HG03139 (cell line): Measurements from ENCODE around the gene GPR180.
A peak's percentile ranks its signal among the peaks of the same experiment; 100 is the strongest.

Source experiments
- ATAC-seq: cut with Tn5 transposase; IDR thresholded peaks from one replicate; pipeline ENCODE4 v1.9.1; 2021; ENCODE audit not compliant: unreplicated experiment

GPR180 gene

DNA sequence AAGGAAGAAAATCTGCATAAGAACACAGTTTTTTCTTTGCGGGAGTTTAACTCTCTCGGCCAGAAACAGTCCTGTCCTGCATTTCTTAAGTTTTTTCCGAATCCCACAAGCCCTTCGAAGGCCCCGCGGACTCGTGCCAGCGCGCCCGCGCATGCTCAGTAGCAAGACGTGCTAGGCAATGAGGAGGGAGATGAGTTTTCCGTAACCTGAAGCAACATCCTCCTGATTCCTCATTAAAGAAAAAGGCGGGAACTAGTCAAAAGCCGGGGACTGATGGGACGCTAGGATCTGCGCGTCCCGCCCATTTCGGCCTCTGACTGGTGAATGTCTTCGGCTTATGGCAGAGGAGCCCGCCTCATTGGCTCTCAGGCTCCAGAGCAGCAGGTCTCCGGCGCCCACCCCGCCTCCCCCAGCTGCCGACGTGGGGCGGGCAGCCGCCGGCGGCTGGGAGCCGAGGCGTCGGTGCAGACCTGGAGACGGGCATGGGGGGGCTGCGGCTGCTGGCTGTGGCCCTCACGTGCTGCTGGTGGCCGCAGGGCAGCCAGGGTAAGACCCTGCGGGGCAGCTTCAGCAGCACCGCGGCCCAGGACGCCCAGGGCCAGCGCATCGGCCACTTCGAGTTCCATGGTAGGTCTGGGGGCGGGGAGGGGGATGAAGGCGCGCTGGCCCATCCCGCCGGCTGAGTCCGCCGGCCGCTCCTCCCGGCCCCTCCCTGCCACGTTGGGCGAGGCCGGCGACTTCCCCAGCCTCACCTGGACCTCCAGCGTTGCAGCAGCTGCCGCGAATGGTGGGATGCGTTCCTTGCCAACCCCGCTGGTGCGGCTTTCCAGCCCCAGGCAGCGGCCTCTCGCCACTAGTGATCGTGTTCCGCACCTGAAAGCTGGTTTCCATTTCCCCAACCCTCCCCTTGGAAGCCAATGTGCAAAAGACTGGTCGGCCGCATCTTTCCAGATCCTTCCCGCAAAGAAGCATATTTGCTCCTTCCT lies at the start of gene GPR180:
TSS of gene GPR180 (plus strand) at position 412 of the 986 bp plus-strand sequence. CDS start at position 483, 71 bp downstream.
- peak; percentile 100 for ATAC-seq

DNA sequence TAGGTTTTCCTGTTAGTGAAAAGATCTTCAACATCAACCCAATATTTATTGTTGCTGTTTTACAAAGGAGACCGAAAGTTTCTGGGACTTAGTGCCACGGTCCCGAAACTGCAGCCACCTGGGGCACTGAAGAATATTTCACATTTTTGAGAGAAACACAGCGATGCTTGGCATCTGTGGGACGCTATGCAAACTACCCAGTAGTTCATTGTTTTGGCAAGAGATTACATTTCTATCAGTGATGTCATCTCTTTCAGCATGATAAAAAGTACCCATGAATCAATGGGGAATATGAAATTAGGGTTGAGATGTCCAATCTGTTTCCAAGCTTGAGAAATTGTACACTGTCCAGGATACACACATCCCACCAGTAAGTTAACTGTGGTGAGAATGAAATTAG lies 49.6 kb upstream of the GPR180 start:
- no peak for ATAC-seq

DNA sequence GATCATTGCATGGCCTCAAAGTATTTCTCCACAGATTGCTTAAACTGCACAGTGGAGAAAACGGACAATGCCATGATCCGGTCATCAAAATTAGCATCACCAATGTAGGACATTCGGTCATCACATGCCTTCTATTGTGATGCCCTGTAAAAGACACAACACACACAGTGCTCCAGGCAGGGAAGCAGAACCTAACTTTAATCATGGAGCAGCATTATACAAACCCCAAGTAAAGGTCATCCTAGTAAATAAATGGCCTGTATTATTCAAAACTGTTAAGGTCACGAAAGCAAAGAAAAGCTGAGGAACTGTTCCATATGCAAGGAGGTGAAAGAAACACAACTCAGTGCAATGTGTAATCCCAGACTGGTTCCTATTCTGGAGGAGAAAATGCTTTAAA lies 47.9 kb upstream of the GPR180 start:
- no peak for ATAC-seq

DNA sequence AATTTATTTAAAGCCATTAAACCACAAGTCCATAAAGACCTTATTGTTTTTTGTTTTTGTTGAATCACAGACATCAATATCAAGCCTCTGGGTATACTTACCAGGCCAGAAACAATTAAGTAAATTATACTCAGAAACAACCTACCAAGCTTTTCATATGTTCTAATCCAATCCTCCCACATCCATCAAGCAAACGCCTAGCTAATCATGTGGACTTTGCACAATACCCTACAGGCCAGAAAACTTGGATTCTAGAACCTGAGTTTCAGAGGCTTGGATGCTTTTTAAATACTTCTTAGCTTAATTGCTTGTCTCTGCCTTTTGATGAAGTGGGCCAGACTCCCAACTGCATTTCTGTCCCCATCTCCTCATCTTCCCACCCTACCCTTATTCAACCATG lies 45.6 kb upstream of the GPR180 start:
- ATAC-seq: no peak

DNA sequence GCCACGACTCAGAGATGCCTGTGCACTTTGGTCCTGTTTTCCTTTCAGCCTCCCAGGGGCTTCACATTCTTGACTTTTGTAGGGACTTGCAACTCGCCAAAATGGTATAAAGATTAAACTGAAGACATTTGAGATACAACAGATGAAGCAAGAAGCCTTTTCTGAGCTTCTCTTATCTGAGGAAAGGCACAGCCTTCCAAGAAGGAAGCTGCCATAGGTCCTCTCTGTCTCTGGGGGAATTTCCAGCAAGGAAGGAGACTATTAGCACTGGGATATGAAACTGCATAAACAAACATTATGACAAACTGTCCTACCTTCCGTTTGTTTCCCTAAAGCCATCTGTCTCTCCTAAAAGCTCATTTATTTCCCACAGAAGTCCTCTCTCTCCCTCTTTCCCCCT lies 45.0 kb upstream of the GPR180 start:
- no peak for ATAC-seq

DNA sequence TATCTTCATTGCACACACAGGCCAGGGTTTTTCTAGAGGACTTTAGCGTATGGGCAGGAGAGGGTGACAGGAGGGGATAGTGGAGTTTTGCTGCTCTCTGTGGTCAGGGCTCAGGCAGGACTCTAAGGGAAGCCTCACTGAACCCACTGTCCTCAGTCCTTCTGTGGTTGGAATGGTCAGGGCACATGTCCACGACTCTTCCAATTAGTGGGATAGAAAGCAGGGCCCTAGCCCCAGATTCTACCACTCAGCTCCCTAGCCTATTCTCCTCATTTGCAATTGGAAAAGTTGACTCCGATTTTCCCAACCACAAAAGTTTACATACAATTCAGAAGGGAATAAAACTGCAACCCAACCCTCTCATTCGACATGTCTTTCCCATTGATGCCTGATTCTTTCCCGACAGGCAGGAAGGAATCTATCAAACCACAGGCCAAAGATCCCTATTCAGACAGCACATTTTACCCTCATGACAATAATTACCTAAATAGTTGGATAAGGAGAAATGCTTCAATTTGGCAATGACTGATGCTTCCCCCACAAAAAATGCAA lies 43.9 kb upstream of the GPR180 start:
- ATAC-seq: no peak

DNA sequence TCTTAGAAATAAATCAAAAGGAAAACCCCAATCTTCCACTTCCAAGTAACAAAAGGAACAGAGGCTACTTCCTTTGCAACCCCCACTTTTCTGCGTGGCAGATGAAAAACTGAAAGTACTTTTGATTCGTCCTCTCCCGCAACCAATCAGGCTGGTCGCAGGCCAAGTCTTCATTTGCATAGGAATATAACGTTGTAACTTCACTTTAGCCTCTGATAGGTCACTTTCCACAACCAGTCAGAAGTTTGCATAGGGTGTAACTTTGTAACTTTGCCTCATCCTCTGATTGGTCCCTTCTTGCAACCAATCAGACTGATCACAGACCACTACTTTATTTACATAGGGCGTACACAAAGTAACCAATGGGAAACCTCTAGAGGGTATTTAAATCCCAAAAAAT lies 42.9 kb upstream of the GPR180 start:
- no peak for ATAC-seq

DNA sequence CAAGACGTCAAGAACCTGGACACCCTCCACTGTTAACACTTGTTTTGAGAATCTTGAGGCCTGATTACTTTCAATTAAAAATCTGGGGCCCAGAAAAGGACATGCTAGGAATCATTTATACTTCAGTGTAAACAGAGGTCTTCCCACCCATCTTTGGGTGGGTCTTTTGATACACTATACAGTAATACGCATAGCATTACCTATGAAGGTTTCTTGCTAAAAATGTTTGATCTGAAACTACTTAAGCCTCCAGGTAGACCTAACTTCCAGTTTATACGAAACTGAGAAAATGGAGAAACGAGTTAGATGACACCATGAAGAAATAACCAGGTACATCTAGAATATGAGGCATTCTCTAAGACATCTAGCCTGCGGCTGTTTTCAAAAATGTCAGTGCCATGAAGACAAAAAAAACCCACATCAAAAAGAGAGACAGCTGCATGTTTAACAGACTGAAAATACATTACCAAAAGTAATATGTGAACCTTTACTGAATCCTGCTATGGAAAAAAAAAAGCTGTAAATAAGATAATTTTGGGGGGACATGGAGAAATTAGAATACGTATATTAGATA lies 42.3 kb upstream of the GPR180 start:
- no peak for ATAC-seq

DNA sequence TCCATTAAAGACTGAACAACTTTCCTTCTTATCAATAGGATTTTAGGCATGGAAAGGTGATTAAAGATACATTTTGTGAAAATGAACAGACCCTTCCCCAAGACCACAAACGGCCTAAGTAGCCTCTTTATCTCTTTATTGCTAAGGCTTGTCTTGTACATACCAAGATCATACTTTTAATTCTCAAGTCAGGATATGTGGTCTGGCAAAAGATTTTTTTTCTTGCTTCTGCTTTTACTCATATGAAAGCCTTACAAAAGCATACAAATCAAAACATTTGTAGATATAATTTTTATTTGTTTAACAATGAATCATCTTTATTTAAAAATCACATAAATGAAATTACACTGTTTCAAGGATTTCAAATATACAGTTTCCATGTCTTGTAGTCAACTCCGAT lies 41.5 kb upstream of the GPR180 start:
- ATAC-seq: no peak

DNA sequence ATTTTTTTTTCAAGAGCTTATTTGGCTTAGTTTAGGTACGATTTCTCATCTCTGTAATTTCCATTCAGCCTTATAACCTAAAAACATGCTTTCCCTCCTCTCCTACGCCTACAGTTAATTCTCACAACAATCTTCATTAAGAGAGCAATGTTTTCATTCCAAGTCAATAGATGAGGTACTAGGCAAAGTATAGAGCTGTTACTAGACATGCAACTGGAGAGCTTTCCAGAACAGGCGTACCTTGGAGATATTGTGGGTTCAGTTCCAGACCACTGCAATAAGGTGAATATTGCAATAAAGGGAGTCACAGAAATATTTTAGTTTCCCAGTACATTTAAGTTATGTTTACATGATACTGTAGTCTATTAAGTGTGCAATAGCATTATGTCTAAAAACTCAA lies 40.5 kb upstream of the GPR180 start:
- ATAC-seq: no peak

DNA sequence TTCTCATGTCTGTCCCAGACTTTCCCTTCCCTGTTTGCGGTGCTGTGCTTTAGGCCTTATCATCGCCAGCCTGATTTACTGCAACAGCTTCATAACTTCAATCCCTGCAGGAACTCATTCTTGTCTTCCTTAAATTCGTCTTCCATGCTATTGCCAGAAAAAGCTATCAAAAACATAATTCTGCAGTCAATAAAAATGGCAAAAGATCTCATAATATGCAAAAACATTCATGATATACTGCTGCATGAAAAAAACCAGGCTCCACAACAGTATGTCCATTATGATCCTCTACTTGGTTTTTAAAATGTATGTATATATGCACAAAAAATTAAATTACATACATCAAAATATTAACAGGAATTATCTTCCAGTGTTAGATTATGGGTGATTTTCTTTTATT lies 34.1 kb upstream of the GPR180 start:
- ATAC-seq: no peak

DNA sequence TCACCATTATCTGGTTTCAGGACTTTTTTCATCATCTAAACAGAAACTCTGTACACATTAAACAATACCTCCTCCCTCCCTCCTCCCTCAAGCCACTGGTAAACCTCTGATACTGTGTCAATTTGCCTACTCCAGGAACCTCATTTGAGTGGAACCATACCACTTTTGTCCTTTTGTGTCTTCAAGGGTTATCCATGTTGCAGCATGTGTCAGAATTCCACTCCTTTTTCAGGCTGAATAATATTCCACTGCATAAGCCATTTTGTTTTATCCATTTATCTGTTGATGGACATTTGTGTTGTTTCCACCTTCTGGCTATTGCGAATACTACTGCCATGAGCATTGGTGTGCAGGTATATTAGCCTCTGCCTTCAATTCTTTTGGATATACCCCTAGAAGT lies 33.2 kb upstream of the GPR180 start:
- ATAC-seq: no peak

DNA sequence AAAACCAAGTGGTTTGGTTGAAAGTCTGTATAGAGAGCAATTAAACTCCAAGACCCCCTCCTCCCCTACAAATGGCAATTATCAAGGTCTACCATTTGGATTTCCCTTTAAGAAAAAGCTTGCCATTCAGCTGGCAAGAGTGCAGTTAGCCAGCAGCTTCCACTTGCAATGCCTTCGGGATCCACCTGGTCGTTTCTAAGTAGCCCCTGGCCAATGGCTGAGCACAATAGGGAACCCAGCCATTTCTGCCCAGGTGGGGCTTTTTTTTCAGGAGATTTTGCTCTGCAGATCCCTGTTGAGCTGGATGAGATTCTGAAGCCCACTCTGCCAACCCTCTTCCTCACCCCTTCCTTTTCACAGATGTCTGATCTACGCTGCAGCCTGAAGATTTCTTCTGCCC lies 32.0 kb upstream of the GPR180 start:
- ATAC-seq: no peak

DNA sequence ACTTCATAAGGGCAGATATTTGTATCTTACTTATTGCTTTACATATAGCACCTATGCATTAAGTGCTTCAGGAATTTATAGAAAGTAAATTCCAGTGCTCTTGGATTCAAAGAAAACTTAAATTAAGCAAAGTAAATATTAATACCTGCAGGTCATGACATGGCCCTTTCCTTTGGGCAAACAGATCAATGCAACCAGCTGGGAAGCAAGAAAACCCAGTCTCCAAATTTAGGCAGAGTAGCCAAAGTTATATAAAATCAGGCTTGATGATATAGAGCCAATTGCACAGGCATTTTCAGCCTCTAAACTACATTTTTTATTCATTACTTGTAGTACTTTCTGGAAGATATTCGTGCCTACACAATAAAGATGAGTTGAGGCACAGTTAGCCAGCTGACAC lies 22.6 kb upstream of the GPR180 start:
- no peak for ATAC-seq

DNA sequence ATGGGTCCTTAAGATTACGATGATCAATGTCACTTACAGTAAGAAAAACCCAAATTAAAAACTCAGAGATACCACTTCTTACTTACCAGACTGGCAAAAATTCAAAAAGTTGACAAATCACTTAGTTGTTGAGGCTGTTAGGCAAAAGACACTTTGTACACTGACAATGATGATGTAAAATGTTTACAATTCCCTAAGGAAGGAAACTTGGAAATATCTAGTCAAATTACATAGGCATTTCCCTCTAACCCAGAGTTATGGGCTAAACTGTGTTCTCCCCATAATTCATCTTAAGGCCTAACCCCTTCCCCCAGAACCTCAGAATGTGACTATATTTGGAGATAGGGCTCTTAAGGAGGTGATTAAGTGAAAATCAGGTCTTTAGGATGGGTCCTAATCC lies 17.7 kb upstream of the GPR180 start:
- ATAC-seq: no peak

DNA sequence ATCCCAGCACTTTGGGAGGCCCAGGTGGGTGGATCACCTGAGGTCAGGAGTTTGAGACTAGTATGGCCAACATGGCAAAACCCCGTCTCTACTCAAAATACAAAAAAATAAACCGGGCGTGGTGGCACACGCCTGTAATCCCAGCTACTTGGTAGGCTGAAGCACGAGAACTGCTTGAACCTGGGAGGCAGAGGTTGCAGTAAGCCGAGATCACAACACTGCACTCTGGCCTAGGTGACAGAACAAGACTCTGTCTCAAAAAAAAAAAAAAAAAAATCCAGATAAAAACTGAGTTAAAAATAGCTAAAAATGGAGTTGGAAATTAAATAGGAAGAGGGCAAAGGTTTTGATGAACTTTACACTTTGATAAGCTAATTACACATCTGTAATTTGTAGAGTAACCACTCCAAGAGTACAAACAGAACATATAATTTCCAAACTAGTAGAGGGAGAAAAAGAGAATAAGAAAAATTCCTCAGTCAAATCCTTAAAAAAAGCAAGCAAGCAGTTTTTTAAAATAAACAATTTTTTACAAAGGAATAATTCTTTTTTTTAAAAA lies 16.0 kb upstream of the GPR180 start:
- ATAC-seq: no peak

DNA sequence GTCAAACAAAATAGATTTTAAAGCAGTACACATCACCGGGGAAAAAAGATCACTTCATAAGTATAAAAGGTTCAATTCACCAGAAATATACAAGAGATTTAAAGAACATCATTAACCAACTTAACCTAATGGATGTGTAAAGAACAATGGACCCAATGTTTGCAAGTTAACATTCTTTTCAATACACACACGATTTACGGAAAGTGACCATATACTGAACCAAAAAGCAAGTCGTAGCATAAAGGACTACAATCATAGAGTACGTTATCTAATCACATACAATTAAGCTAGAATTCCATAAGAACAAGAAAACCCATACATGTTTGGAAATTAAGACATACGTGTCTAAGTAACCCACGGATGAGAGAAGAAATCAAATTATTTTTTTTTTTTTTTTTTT lies 15.3 kb upstream of the GPR180 start:
- no peak for ATAC-seq

DNA sequence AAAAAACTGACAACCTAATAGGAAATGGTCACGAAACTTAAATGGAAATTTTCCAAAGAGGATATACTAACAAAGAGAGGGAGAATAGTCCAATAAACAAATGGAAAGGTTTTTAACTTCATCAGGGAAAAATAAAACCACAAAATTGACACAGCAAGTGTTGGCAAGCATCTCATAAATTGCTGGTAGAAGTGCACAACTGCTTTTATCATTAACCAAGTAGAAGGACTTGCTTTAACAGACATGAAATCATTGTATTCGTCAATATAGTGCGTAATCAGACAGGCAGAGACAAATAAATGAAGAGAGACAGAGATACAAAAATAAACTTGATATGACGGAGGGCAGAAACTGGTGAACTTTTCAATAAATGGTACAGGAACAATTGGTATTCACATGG lies 13.1 kb upstream of the GPR180 start:
- ATAC-seq: no peak

DNA sequence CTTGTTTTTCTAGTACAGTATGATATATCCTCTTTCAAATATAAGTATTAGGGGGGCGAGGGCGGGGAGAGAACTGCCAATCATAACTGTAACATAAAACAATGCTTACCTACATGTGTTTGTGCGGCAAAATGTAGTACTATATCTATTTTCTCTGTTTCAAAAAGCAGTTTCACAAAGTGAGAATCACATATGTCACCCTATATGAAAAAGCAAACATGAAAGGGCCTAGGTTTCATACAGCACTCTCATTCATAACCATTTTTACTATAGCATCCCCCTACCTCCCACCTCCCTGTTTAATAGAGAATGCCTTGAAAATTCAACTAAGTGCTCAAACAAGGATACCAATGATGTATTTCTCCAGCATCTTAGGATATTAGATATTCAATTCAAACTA lies 10.9 kb upstream of the GPR180 start:
- ATAC-seq: no peak

DNA sequence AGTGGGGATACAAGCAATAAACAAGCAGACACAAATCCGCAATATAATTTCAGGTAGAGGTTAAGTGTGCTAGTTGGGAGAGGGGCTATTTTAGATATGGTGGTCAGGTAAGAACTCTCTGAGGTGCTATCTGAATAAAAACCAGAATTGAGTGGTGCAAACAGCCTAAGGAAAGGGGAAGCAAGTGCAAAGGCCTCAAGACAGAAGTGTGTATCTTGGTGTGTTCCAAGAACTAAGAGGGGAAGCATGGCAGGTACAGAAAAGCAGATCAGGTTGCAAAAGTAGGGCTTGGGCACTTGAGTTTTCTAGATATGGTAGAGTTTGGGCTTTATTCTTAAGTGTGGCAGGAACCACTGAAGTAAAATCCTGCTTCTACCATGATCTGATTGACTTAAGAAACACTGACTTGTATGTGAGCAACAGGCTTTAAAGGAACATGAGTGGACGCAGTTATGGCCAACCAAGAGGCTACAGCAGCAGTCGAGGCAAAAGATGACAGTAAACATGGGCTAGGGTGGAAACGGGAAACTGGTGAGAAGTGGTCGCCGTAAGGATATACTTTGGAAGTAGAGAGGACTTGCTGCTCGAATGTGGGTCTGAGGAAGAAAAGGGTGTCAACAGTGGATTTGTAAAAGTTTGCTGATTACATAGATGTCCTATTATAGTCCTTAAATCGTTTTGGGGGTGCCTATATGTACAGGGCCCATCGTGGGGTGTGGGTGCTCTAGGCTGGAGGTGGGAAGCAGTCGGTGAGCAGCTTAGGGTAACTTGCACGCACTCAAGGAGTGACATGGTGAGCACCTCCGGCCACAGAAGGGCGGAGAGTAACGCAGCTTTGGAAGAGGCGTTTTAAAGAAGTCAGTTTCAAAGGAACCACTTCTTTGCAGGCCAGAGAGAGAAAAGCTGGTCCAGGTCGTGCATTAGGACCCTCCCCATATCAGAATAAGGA lies 6.4 kb upstream of the GPR180 start:
- peak; percentile 49 for ATAC-seq
